ENCODE measurements around the gene DUSP18. TPM values are rescaled to one million over a fixed set of nuclear protein-coding genes. Genes with fewer than 3 reads are reported as not detected.
"Not testable (repeated sequence)": the region's sequence is repeated elsewhere in the genome, so short reads cannot be mapped to it uniquely, and the experiment has no call there.

DUSP18 gene
- 3.8 and 4.6 TPM in 2 replicates for total RNA-seq (2014; rRNA removed; shearing (Covaris generic))

DNA sequence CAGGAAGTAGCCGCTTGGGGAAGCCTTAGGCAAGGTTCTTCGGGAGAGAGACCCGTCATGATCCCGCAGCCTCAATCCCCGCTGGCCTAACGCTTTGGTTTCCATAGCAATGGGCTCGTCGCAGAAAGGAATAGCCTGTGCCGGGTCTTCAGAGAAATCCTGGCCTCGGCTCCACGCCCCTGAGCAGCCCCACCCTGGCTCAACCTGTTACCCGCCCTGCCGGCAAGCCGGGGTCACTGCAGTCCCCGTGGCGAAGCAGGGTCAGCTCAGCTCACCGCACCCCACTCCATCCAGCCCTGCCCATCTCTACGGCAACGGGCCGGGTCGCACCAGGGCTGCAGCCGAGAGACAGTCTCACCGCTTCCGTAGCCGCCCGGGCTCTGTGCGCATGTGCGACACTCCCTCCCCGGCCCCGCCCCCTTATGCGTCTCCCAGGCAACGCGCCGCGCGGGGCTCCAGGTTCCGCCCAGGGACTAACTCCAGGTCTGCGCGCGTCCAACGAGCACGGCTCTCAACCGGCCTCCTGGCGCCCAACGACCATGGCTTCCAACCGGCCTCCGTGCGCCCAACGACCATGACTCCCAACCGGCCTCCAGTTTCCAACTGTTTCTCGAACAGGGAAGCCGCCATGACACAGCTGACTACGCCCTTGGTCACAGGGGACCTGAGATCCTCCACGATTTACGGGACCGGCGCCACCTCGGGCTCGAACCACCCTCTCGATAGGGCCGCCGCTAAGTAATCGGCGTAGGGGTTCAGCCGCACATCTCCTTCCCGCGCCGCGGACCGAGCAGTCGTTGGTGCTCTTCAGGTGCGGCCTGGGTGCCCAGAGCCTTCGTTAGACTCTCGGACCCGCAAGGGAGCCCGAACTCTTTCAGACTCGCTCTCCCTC, at the start of gene DUSP18:
Gene DUSP18, minus strand, starts transcription at position 382 of the 892 bp plus-strand sequence. CDS start 3,872 bp downstream, outside the sequence.
- DNase-seq (ENCODE audit: low read depth), result peak; percentile 86

DNA sequence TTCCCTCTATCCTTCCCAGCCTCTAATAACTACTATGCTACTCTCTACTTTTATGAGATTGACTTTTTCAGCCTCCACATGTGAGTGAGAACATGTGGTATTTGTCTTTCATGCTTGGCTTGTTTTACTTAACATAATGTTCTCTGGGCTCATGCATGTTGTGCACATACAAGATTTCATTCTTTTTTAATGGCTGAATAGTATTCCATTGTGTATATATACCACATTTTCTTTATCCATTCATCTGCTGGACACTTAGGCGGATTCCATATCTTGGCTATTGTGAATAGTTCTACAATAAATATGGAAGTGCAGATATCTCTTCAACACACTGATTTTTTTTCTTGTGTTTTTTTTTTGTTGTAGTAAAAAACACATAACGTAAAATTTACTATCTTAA, 46.4 kb upstream of the DUSP18 start:
- no peak for DNase-seq (ENCODE audit: low read depth)

DNA sequence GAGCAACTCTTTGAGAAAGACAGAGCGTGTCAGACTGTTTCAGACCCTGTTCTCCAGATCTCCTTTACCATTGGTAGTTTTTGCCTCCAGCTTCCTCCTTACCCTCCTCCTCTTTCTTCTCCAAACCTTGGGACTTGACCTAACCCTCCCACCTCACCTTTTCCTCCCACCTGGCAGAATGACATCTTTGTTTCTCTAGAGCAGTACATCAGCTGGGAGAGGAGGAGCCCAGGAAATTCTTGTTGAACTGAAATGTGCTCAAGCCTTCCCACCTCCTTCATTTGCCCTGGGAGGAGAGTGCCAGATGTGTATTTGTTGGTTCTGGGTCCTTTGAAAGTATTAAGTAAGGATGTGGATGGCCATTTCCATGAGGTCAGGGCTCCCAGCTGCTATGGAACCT, 44.4 kb upstream of the DUSP18 start:
- DNase-seq (ENCODE audit: low read depth), result no peak

- not testable (repeated sequence) for DNase-seq (ENCODE audit: low read depth)
Measured at GRCh38 chr22:30709980-30710379, 42.3 kb upstream of the DUSP18 start.

DNA sequence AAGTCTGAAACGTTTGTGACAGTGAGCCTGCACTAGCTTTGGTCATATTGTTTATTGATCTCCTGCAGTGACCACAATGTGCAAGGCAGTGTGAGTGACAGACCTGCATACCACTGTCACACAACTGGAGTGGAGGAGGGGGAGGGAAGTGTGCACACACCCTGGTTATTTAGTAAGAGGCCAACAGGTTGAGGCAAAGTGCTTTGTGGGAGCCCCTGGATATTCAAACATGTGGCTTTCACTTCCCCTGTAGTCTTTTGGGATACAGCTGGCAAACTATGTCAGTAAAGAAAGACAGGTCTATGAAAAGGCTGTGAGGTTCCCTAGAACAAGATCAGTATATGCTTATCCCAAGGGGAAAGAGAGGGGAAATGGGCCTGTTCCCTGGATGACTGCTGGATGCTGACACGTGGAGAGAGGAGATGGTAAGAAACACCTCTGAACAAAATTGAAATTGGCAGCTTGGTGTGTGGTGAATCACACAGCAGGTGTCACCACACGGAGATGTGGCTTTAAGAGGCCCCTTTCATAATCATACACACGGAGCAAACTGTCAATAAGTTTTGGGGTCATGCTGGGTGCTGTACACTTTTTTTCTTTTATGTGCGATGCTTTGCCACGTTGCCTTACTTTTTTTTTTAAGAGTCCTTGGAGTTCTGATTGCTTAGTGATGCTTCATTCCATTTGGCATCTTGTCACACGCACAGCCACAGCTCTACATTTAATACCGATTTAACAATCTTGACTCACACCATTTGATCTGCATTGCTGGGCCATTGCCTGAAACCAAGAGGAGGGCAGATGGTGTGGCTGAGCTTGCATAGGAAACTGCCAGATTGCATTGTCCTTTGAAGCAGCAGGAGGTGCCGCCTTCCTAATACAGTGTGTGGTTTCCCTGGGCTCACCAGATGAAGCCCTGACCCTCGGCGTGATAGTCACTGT, 38.3 kb upstream of the DUSP18 start:
- DNase-seq (ENCODE audit: low read depth), result peak; percentile 84

GRCh38 chr22:30704978-30705377, 37.3 kb upstream of the DUSP18 start:
- DNase-seq (ENCODE audit: low read depth), result no peak

- no peak for DNase-seq (ENCODE audit: low read depth)
Measured at GRCh38 chr22:30702856-30703255, 35.2 kb upstream of the DUSP18 start.

DNA sequence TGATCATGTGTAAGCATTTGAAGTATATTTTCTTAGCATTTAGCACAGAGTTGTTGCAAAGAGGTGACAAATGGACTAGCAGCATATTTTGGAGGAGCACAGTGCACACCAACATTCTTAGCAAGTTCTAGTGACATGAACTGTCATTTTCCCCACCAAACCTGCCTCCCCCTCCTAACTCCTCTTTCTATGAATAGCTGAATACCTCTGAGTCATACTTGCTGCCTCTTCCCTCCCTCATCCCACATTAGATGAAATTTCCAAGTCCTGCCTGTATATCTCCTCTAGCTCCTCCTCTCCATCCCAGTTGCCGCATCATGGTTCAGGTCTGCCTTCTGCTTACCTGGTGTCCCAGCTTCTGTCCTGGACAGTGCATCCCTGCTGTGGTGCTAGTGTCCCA, 34.2 kb upstream of the DUSP18 start:
- DNase-seq (ENCODE audit: low read depth), result peak; percentile 28

DNA sequence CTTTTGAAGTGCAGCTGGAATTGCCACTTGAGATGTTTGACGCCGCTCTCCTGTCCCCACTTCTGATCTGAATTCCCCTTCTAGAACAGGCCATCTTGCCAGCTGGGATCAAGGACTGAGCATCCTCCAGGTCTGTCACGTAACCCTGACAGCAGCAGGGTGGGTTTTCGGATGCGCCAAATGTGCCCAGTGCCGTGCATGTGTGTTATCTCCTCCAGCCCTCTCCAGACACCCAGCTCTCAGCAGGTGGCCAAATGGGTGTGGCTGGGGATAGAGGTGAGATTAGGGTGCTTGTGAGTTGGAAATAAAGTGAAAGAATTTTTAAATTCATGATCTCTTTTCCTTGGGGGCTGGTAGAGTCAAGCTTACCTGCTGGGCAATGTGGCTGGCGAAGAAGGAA, 30.3 kb upstream of the DUSP18 start:
- no peak for DNase-seq (ENCODE audit: low read depth)

DNA sequence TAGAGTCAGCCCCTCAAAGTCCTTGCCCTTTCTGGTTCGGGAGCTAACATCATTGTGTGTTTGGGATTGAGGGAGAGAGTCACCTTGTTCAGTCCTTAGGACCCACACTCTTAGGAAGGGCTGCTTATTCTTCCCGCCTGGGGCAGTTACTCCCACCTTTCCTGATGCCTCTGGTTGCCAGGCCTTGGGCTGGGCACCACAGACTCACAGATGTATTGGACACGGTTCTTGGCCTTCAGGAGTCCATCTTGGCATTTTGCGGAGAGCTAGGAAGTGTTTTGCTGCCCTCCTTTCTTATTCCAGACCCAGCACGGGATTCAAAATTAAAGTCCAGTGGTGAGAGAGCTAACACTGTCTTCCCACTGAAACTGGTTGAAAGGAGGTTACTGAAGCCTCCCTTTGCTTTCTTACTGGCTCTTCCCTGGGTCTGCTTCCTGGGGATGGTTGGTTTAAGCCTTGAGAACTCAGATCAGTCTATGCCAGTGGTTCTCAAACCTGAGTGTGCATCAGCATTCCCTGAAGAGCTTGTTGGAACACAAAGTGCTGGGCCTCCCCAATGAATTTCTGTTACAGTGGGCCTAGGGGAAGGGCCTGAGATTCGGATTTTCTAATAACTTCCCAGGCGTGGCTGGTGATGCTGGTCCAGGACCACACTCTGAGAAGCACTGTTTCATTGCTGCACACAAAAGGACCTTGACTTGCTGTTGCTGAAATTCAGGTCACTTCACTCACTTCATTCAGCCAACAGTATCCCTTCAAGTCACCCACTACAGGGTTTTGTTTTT, 28.4 kb upstream of the DUSP18 start:
- no peak for DNase-seq (ENCODE audit: low read depth)

- no peak for DNase-seq (ENCODE audit: low read depth)
Measured at GRCh38 chr22:30695351-30695851, 27.7 kb upstream of the DUSP18 start.

DNA sequence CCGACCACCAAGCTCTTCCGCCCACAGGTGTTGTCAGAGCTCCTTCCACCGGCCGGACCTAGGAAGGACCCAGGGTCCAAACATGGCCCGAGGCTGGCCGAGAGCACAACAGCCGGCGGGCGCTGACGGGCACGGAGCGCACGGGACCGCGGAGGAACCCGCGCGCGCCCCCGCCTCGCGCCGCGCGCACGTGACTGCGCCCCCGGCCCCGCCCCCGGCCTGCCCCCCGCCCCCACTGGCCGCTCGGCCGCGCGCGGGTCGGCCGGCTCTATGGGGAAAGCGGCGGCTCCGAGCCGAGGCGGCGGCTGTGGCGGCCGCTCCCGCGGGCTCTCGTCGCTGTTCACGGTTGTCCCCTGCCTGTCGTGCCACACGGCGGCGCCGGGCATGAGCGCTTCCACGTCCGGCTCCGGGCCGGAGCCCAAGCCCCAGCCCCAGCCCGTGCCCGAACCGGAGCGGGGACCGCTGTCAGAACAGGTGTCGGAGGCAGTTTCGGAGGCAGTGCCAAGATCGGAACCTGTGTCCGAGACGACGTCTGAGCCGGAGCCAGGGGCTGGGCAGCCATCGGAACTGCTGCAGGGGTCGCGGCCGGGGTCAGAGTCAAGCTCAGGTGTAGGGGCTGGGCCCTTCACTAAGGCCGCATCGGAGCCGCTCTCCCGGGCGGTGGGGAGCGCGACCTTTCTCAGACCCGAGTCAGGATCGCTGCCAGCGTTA, 27.1 kb upstream of the DUSP18 start, which contains the start of gene OSBP2:
Gene OSBP2, plus strand, starts transcription at position 235 of the 711 bp plus-strand sequence. Its CDS starts 36 bp downstream, at position 271.
- DNase-seq (ENCODE audit: low read depth), result peak; percentile 14

- DNase-seq (ENCODE audit: low read depth), result peak; percentile 45
Measured at GRCh38 chr22:30694171-30694639, 26.5 kb upstream of the DUSP18 start.

GRCh38 chr22:30691204-30691603, 23.5 kb upstream of the DUSP18 start:
- DNase-seq (ENCODE audit: low read depth), result no peak

DNA sequence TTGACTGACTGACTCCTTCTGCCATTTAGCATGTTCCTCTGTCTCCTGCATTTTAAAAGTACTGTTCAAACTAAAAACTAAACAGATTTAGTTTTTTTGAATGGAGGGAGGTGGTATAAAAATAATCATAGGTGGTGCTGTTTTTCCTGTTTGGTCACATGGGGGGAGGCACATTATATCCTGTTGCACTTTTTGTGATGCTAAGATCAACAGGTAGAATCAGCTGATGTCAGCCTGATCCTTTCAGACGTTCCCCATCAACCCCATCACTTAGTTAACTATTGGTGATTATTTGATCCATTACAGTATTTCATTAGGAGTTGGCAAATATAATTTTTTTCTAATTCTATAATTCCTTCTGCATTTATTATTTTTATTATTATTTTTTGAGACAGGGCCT, 21.9 kb upstream of the DUSP18 start:
- DNase-seq (ENCODE audit: low read depth), result no peak

- DNase-seq (ENCODE audit: low read depth), result no peak
Measured at GRCh38 chr22:30687358-30687757, 19.7 kb upstream of the DUSP18 start.

DNA sequence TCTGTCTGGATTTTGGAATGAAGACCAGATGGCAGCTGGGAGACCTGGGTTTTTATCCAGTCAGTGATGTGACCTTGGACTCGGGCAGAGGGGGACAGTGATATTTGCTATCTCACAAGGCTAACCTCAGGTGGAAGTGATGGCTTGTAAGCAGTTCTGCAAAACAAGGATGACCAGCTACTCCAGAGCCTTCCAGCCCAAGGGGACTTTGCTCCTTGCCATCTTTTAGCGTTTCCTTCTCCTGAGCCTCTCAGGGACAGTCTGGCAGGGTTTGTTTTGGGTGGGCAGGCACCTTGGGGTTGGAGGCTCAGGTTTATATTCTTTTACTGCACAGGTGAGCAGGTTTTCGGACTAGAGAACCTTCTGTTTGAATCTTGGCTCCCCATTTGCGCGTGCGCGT, 17.5 kb upstream of the DUSP18 start:
- DNase-seq (ENCODE audit: low read depth), result no peak

- no peak for DNase-seq (ENCODE audit: low read depth)
Measured at GRCh38 chr22:30681831-30682230, 14.2 kb upstream of the DUSP18 start.

DNA sequence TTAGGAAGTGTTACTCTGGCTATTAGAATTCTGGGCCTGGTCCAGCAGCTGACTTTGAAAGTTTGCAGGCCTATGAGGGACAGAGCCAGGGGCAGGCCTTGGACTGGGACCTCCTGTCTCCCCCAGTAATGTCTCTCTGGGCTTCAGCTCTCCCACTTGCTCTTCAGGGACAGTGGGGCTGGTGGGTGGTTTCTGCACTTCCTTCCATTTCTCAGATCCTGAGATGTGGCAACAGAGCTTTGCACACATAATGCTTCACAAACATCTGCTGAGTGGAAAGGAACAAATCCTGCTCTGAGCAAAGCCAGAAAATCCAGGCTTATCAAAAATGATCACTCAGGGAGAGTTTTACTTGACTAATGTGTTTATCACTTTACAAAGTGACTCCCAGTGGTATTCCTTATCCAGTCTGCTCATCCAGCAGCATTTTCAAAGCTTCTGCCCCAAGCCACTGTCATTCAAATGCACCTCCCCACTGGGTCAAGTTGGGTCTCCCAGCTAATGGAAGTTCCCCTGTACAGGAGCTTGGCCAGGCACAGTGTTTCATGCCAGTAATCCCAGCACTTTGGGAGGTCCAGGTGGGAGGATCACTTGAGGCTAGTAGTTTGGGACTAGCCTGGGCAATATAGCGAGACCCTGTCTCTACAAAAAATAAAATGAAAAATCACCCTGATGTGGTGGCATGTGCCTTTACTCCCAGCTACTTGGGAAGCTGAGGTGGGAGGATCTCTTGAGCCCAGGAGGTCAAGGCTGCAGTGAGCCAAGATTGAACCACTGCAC, 13.5 kb upstream of the DUSP18 start:
- DNase-seq (ENCODE audit: low read depth), result no peak

Measured in M059J (cell line).